GM19193 (cell line): ENCODE results near the gene RMND1.

Source experiments
- POLR2A ChIP-seq: IDR thresholded peaks from 4 replicates; pipeline ENCODE4 v1.6.1; 2011; ENCODE audit not compliant: insufficient read depth, insufficient read length; ENCODE audit errors: extremely low read depth

The RMND1 gene

GRCh38 chr6:151451950-151452749 lies at the start of gene RMND1:
Gene RMND1 (minus strand): TSS chr6:151452126. CDS start chr6:151445811, 6,315 bp downstream.
- TF ChIP-seq POLR2A = peak; percentile 81

GRCh38 chr6:151499551-151499950 lies 47.6 kb upstream of the RMND1 start:
- no peak for TF ChIP-seq POLR2A

- TF ChIP-seq POLR2A = no peak
These were observed 46.4 kb upstream of the RMND1 start for GRCh38 chr6:151498327-151498726.

- TF ChIP-seq POLR2A = no peak
These were observed 46.0 kb upstream of the RMND1 start for GRCh38 chr6:151497905-151498304.

- TF ChIP-seq POLR2A = no peak
These were observed 43.5 kb upstream of the RMND1 start for GRCh38 chr6:151495380-151495779.

GRCh38 chr6:151494936-151495320 lies 43.0 kb upstream of the RMND1 start:
- no peak for TF ChIP-seq POLR2A

- no peak for TF ChIP-seq POLR2A
These were observed 42.5 kb upstream of the RMND1 start for GRCh38 chr6:151494235-151494935.

- TF ChIP-seq POLR2A = no peak
These were observed 41.9 kb upstream of the RMND1 start, which contains the start of gene CCDC170 for GRCh38 chr6:151493804-151494234. Gene CCDC170 (plus strand): TSS chr6:151494017. CDS start chr6:151494129, 112 bp downstream.

- TF ChIP-seq POLR2A = no peak
These were observed 41.4 kb upstream of the RMND1 start for GRCh38 chr6:151493161-151493803.

GRCh38 chr6:151490996-151491395 lies 39.1 kb upstream of the RMND1 start:
- TF ChIP-seq POLR2A = no peak

- TF ChIP-seq POLR2A = no peak
These were observed 36.3 kb upstream of the RMND1 start for GRCh38 chr6:151488226-151488625.

- TF ChIP-seq POLR2A = no peak
These were observed 32.1 kb upstream of the RMND1 start for GRCh38 chr6:151483994-151484393.

- no peak for TF ChIP-seq POLR2A
These were observed 30.4 kb upstream of the RMND1 start for GRCh38 chr6:151482290-151482689.

GRCh38 chr6:151481786-151482185 lies 29.9 kb upstream of the RMND1 start:
- TF ChIP-seq POLR2A = no peak

- no peak for TF ChIP-seq POLR2A
These were observed 26.7 kb upstream of the RMND1 start for GRCh38 chr6:151478670-151479069.
